ENCODE measurements around the gene TNFSF4. TPM values are rescaled to one million over a fixed set of nuclear protein-coding genes. Genes with fewer than 3 reads are reported as not detected.
A peak's percentile ranks its signal among the peaks of the same experiment; 100 is the strongest.

Gene TNFSF4, protein sequence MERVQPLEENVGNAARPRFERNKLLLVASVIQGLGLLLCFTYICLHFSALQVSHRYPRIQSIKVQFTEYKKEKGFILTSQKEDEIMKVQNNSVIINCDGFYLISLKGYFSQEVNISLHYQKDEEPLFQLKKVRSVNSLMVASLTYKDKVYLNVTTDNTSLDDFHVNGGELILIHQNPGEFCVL
- total RNA-seq (1 to 10 TPM in 4 of 7 donors, under 1 TPM in 3; 0.24 to 2.8 (median 1.1) TPM), polyA plus RNA-seq (1 to 10 TPM; 1.2 to 2.1 TPM)
- long read RNA-seq, donor 1 = 0 reads
- long read RNA-seq, donor 2, partial matches to known transcripts = 0 of 1 reads
- long read RNA-seq, donor 2, other reads (novel, unspliced or antisense) = 0 of 1 reads
- long read RNA-seq, donor 3, partial matches to known transcripts = 0 of 2 reads
- long read RNA-seq, donor 3, other reads (novel, unspliced or antisense) = 0 of 2 reads

DNA sequence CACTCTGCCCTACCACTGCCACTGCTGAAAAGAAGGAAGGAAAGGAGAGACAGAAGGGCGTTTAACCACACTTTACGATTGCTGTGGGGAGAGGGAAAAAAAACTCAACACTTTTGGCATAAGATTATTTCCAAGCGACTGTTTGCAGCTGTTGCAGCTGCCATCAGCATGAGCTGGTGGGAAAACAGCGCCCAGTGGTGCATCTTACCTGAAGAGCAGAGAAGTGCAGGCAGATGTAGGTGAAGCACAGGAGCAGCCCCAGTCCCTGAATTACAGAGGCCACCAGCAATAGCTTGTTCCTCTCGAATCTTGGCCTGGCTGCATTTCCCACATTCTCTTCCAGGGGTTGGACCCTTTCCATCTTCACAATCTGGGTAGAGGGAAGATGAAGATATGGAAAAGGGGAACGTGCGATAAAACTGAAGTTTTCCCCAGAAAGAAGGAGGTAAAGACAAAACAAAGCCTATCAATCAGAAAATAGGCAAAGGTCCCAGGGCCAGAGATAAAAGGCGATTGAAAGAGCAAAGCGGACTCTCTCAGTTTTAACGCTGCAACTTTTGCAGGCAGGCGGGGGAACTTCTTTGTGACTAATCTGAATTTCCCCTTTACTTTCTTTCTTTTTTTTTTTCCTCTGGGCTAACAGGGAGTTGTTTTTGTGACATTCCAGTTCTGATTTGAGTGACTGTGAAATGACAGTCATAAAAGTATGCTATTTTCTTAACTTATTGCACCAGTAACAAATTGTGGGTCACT, at the start of gene TNFSF4:
TNFSF4 (minus strand) TSS at position 516 of the 753 bp plus-strand sequence; CDS start at position 361, 155 bp downstream.
- Histone ChIP-seq H3K36me3 (no peaks in the 10 kb centered on the region), H3K4me1 (ENCODE audit: insufficient read depth) (peaks cover 15% of the 10 kb centered on the region), H3K27me3 (no peaks in the 10 kb centered on the region), H3K4me3 (no peak within 1 kb of the TSS), H3K27ac (peak within 1 kb of the TSS in 1 of 2 donors; percentile 7), H3K9me3 (no peaks in the 10 kb centered on the region)
- peak in 4 of 5 donors; percentile 32 to 50 (median 36) for DNase-seq
- WGBS, 3 donors = 4 to 8% (median 5%) methylated on average over 11 of the region's 11 CpGs
- no peak for TF ChIP-seq EP300 (IDR thresholded peaks at IDR 0.05)
- TF ChIP-seq, protein P1, sequence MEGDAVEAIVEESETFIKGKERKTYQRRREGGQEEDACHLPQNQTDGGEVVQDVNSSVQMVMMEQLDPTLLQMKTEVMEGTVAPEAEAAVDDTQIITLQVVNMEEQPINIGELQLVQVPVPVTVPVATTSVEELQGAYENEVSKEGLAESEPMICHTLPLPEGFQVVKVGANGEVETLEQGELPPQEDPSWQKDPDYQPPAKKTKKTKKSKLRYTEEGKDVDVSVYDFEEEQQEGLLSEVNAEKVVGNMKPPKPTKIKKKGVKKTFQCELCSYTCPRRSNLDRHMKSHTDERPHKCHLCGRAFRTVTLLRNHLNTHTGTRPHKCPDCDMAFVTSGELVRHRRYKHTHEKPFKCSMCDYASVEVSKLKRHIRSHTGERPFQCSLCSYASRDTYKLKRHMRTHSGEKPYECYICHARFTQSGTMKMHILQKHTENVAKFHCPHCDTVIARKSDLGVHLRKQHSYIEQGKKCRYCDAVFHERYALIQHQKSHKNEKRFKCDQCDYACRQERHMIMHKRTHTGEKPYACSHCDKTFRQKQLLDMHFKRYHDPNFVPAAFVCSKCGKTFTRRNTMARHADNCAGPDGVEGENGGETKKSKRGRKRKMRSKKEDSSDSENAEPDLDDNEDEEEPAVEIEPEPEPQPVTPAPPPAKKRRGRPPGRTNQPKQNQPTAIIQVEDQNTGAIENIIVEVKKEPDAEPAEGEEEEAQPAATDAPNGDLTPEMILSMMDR (IDR thresholded peaks at IDR 0.05) = no peak
- TF ChIP-seq POLR2A (IDR thresholded peaks at IDR 0.05) = no peak
- intact Hi-C loops (cut with DNase I) = no loop called here

DNA sequence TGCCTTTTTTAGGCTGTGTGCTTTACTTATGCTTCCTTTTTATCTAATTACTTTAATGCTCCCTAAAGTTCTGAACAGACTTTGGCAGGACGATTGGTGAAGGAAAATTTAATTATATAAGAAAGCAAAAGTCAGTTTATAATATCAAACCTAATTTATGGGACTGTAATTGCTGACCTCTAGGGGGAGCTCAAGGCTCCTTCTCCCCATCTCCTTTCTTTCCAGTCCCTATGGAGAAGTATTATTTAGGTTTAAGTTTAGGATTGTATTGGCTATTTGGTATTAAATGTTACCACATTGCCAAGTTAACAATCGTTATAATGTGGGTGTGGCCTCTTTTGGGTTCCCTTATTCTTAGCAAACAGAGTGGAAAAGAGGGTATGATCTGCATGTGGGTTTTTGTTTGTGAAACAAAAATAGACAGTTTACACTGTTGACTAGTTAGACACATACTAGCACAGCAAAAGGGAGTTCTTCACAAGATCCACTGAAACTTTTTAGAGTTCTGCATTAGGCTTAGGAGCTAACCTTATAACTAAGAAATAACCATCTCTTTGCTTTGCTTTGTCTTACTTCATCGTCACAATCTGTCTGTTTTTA, 48.2 kb upstream of the TNFSF4 start:
- no peaks in the 10 kb centered on the region for H3K9me3 ChIP-seq
- H3K27ac ChIP-seq = no peak overlapping the region
- no peak for DNase-seq
- WGBS, 3 donors = 32 to 44% (median 43%) methylated on average over 3 of the region's 3 CpGs
- no peaks in the 10 kb centered on the region for H3K4me1 ChIP-seq (ENCODE audit: insufficient read depth)
- H3K36me3 ChIP-seq = no peaks in the 10 kb centered on the region
- no peaks in the 10 kb centered on the region for H3K27me3 ChIP-seq
- intact Hi-C loops (cut with DNase I) = no loop called here
- no peak overlapping the region for H3K4me3 ChIP-seq
- TF ChIP-seq EP300 (IDR thresholded peaks at IDR 0.05) (no peak), POLR2A (IDR thresholded peaks at IDR 0.05) (no peak)
- TF ChIP-seq, protein P1 (IDR thresholded peaks at IDR 0.05) = no peak

DNA sequence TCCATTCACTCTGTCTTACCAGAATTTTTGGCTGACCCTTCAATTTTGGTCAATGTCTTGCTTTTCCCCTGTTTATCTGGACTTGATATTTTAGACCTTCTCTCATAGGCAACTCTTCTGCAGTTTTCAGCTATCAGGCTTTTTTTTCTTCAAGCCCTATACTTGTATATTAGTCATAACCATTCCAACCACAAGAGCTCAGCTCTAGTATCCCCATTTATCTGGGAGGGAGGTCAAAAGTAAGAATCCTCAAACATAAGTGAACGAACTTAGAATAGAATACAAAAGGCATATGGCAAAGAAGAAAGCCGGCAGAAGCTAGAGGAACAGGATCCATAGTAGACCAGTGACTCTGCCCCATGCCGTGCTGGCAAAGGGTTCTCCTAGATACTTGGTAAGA, 45.9 kb upstream of the TNFSF4 start:
- no peaks in the 10 kb centered on the region for H3K9me3 ChIP-seq
- no peaks in the 10 kb centered on the region for H3K27me3 ChIP-seq
- no peak for TF ChIP-seq POLR2A (IDR thresholded peaks at IDR 0.05)
- H3K27ac ChIP-seq = no peak overlapping the region
- intact Hi-C loops (cut with DNase I) = no loop called here
- no peak overlapping the region for H3K4me3 ChIP-seq
- WGBS, 3 donors = 84 to 89% (median 85%) methylated on average over 3 of the region's 3 CpGs
- no peaks in the 10 kb centered on the region for H3K36me3 ChIP-seq
- no peak for DNase-seq
- no peaks in the 10 kb centered on the region for H3K4me1 ChIP-seq (ENCODE audit: insufficient read depth)

DNA sequence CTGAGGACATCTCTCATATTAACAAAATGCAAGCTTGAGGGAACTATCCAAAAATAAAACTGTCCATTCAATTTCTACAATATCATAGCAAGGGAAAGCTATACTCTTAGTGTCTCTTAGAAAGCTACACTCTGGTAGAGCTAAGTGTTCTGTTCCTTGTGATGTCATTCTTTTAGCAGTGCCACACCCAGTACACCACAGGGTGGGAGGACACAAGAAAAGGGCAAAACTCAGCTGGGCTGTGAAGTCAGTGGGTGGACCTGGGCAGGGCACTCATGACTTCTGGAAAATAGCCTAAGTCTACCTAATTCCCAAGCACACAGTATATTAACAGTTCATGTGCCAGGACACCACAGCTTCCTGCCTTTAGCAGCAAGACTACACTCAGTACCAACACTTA, 42.2 kb upstream of the TNFSF4 start:
- Histone ChIP-seq H3K9me3 (no peaks in the 10 kb centered on the region), H3K4me3 (no peak overlapping the region), H3K27ac (no peak overlapping the region), H3K4me1 (ENCODE audit: insufficient read depth) (no peaks in the 10 kb centered on the region), H3K36me3 (no peaks in the 10 kb centered on the region), H3K27me3 (no peaks in the 10 kb centered on the region)
- no peak for TF ChIP-seq EP300 (IDR thresholded peaks at IDR 0.05)
- TF ChIP-seq POLR2A (IDR thresholded peaks at IDR 0.05) = no peak
- TF ChIP-seq, protein P1 (IDR thresholded peaks at IDR 0.05) = no peak
- DNase-seq = no peak
- intact Hi-C loops (cut with DNase I) = no loop called here

All from ovary (tissue), 10 donors.